ENCODE results near the gene GIMAP5.

The GIMAP5 gene

DNA sequence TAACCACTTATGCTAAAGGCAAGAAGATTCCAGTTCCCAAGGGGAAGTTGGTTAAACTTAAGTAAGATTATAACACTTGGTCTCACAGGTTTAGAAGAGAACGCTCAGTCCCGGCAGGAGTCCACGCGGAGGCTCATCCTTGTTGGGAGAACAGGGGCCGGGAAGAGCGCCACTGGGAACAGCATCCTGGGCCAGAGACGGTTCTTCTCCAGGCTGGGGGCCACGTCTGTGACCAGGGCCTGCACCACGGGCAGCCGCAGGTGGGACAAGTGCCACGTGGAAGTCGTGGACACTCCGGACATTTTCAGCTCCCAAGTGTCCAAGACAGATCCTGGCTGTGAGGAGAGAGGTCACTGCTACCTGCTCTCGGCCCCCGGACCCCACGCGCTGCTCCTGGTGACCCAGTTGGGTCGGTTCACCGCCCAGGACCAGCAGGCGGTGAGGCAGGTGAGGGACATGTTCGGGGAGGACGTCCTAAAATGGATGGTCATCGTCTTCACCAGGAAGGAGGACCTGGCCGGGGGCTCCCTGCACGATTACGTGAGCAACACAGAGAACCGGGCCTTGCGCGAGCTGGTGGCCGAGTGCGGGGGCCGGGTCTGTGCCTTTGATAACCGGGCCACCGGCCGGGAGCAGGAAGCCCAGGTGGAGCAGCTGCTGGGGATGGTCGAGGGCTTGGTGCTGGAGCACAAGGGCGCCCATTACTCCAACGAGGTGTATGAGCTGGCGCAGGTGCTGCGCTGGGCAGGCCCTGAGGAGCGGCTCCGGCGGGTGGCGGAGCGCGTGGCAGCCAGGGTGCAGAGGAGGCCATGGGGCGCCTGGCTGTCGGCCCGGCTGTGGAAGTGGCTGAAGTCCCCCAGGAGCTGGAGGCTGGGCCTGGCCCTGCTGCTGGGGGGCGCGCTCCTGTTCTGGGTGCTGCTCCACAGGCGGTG lies 17.0 kb upstream of the GIMAP5 start:
- peaks cover 0 to 7% of the 10 kb centered on the region in 2 donors for H3K36me3 ChIP-seq (ENCODE audit: control insufficient read depth in 1 of 2, insufficient read depth in 2 of 2, low read length in 2 of 2)
- H3K27me3 ChIP-seq (ENCODE audit: control insufficient read depth in 1 of 2, insufficient read depth in 2 of 2, low read length in 2 of 2): no peaks in the 10 kb centered on the region
- H3K4me1 ChIP-seq (ENCODE audit: control insufficient read depth in 1 of 2, insufficient read depth in 2 of 2, low read length in 2 of 2): no peaks in the 10 kb centered on the region
- no peaks in the 10 kb centered on the region for H3K9me3 ChIP-seq (ENCODE audit: control insufficient read depth in 1 of 2, low read length in 2 of 2)
- no peak overlapping the region for H3K4me3 ChIP-seq (ENCODE audit: low read depth in 1 of 2, low read length in 2 of 2)
- no peak overlapping the region for H3K9ac ChIP-seq (ENCODE audit: low read depth in 1 of 2, low read length in 2 of 2)
- H3K27ac ChIP-seq (ENCODE audit: low read depth, low read length): no peak overlapping the region

GRCh38 chr7:150721970-150722373 lies 15.2 kb upstream of the GIMAP5 start:
- peaks cover 0 to 7% of the 10 kb centered on the region in 2 donors for H3K36me3 ChIP-seq (ENCODE audit: control insufficient read depth in 1 of 2, insufficient read depth in 2 of 2, low read length in 2 of 2)
- no peak overlapping the region for H3K9ac ChIP-seq (ENCODE audit: low read depth in 1 of 2, low read length in 2 of 2)
- no peak overlapping the region for H3K27ac ChIP-seq (ENCODE audit: low read depth, low read length)
- H3K9me3 ChIP-seq (ENCODE audit: control insufficient read depth in 1 of 2, low read length in 2 of 2): no peaks in the 10 kb centered on the region
- H3K27me3 ChIP-seq (ENCODE audit: control insufficient read depth in 1 of 2, insufficient read depth in 2 of 2, low read length in 2 of 2): no peaks in the 10 kb centered on the region
- no peaks in the 10 kb centered on the region for H3K4me1 ChIP-seq (ENCODE audit: control insufficient read depth in 1 of 2, insufficient read depth in 2 of 2, low read length in 2 of 2)
- H3K4me3 ChIP-seq (ENCODE audit: low read depth in 1 of 2, low read length in 2 of 2): no peak overlapping the region

- no peak overlapping the region for H3K9ac ChIP-seq (ENCODE audit: low read depth in 1 of 2, low read length in 2 of 2)
- no peak overlapping the region for H3K4me3 ChIP-seq (ENCODE audit: low read depth in 1 of 2, low read length in 2 of 2)
- H3K27me3 ChIP-seq (ENCODE audit: control insufficient read depth in 1 of 2, insufficient read depth in 2 of 2, low read length in 2 of 2): no peaks in the 10 kb centered on the region
- H3K4me1 ChIP-seq (ENCODE audit: control insufficient read depth in 1 of 2, insufficient read depth in 2 of 2, low read length in 2 of 2): no peaks in the 10 kb centered on the region
- peaks cover 0 to 7% of the 10 kb centered on the region in 2 donors for H3K36me3 ChIP-seq (ENCODE audit: control insufficient read depth in 1 of 2, insufficient read depth in 2 of 2, low read length in 2 of 2)
- H3K27ac ChIP-seq (ENCODE audit: low read depth, low read length): no peak overlapping the region
- H3K9me3 ChIP-seq (ENCODE audit: control insufficient read depth in 1 of 2, low read length in 2 of 2): no peaks in the 10 kb centered on the region
These were observed 14.7 kb upstream of the GIMAP5 start for GRCh38 chr7:150722431-150722931.

DNA sequence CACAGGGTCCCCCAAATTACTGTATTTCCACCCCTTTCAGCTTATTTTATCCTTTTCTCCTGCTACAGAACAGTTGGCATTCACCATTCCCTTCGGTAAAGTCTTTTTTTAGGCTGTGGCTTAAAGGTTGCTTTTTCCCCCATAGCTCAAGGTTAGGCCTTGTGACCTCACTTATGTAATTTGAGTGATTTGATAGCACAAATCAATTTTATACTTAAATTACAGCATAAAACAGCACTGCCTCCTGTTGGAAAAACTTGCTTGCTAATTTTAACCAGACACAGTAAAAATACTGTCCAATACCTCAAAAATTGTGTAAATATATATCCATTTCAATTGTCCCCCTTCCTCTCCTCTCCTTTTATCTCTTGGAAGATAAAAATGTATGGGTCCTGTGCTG lies 13.8 kb upstream of the GIMAP5 start:
- H3K9ac ChIP-seq (ENCODE audit: low read depth in 1 of 2, low read length in 2 of 2): no peak overlapping the region
- peaks cover 0 to 7% of the 10 kb centered on the region in 2 donors for H3K36me3 ChIP-seq (ENCODE audit: control insufficient read depth in 1 of 2, insufficient read depth in 2 of 2, low read length in 2 of 2)
- no peaks in the 10 kb centered on the region for H3K9me3 ChIP-seq (ENCODE audit: control insufficient read depth in 1 of 2, low read length in 2 of 2)
- H3K27ac ChIP-seq (ENCODE audit: low read depth, low read length): no peak overlapping the region
- H3K4me1 ChIP-seq (ENCODE audit: control insufficient read depth in 1 of 2, insufficient read depth in 2 of 2, low read length in 2 of 2): peaks cover 5 to 6% of the 10 kb centered on the region in 2 donors
- no peaks in the 10 kb centered on the region for H3K27me3 ChIP-seq (ENCODE audit: control insufficient read depth in 1 of 2, insufficient read depth in 2 of 2, low read length in 2 of 2)
- no peak overlapping the region for H3K4me3 ChIP-seq (ENCODE audit: low read depth in 1 of 2, low read length in 2 of 2)

DNA sequence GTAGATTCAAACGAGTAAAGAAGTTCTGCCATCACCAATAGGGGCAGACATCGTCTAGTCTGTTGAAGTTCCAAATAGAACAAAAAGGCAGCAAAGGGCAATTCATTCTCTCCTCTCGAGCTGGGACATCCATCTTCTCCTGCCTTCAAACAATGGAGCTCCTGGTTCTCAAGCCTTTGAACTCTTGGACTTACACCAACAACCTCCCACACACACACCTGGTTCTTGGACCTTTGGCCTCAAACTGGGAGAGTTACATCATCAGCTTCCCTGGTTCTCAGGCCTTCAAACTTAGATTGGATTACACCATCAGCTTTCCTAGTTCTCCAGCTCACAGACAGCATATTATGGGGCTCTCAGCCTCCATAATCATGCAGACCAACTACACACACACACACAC lies 9.8 kb upstream of the GIMAP5 start:
- no peaks in the 10 kb centered on the region for H3K27me3 ChIP-seq (ENCODE audit: control insufficient read depth in 1 of 2, insufficient read depth in 2 of 2, low read length in 2 of 2)
- H3K9ac ChIP-seq (ENCODE audit: low read depth in 1 of 2, low read length in 2 of 2): no peak overlapping the region
- H3K4me1 ChIP-seq (ENCODE audit: control insufficient read depth in 1 of 2, insufficient read depth in 2 of 2, low read length in 2 of 2): peaks cover 5 to 6% of the 10 kb centered on the region in 2 donors
- no peaks in the 10 kb centered on the region for H3K36me3 ChIP-seq (ENCODE audit: control insufficient read depth in 1 of 2, insufficient read depth in 2 of 2, low read length in 2 of 2)
- no peak overlapping the region for H3K27ac ChIP-seq (ENCODE audit: low read depth, low read length)
- H3K9me3 ChIP-seq (ENCODE audit: control insufficient read depth in 1 of 2, low read length in 2 of 2): no peaks in the 10 kb centered on the region
- H3K4me3 ChIP-seq (ENCODE audit: low read depth in 1 of 2, low read length in 2 of 2): no peak overlapping the region

GRCh38 chr7:150728011-150728410 lies 9.2 kb upstream of the GIMAP5 start:
- Histone ChIP-seq H3K4me3 (ENCODE audit: low read depth in 1 of 2, low read length in 2 of 2) (no peak overlapping the region), H3K27me3 (ENCODE audit: control insufficient read depth in 1 of 2, insufficient read depth in 2 of 2, low read length in 2 of 2) (no peaks in the 10 kb centered on the region), H3K4me1 (ENCODE audit: control insufficient read depth in 1 of 2, insufficient read depth in 2 of 2, low read length in 2 of 2) (peaks cover 5 to 6% of the 10 kb centered on the region in 2 donors), H3K9me3 (ENCODE audit: control insufficient read depth in 1 of 2, low read length in 2 of 2) (no peaks in the 10 kb centered on the region), H3K27ac (ENCODE audit: low read depth, low read length) (no peak overlapping the region), H3K36me3 (ENCODE audit: control insufficient read depth in 1 of 2, insufficient read depth in 2 of 2, low read length in 2 of 2) (no peaks in the 10 kb centered on the region), H3K9ac (ENCODE audit: low read depth in 1 of 2, low read length in 2 of 2) (no peak overlapping the region)

DNA sequence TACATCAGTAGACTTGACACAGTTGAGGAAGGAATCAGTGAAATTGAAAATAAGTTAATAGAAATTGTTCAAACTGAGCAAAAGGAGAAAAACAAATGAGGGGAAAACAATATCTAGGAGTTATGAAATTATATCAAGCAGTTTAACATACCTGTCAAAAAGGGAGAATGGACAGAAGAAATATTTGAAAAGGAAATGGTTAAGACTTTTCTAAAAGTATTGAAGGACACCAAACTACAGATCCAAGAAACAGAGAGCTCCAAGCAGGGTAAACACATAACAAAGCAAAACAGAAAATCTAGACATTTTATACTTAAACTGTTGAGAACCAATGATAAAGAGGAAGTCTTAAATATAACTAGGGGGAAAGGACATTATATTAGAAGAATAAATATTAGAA lies 8.6 kb upstream of the GIMAP5 start:
- no peaks in the 10 kb centered on the region for H3K9me3 ChIP-seq (ENCODE audit: control insufficient read depth in 1 of 2, low read length in 2 of 2)
- H3K4me3 ChIP-seq (ENCODE audit: low read depth in 1 of 2, low read length in 2 of 2): no peak overlapping the region
- no peaks in the 10 kb centered on the region for H3K36me3 ChIP-seq (ENCODE audit: control insufficient read depth in 1 of 2, insufficient read depth in 2 of 2, low read length in 2 of 2)

GRCh38 chr7:150731916-150732315 lies 5.3 kb upstream of the GIMAP5 start:
- H3K9ac ChIP-seq (ENCODE audit: low read depth in 1 of 2, low read length in 2 of 2): no peak overlapping the region
- peaks cover 6 to 9% of the 10 kb centered on the region in 2 donors for H3K4me1 ChIP-seq (ENCODE audit: control insufficient read depth in 1 of 2, insufficient read depth in 2 of 2, low read length in 2 of 2)
- no peaks in the 10 kb centered on the region for H3K27me3 ChIP-seq (ENCODE audit: control insufficient read depth in 1 of 2, insufficient read depth in 2 of 2, low read length in 2 of 2)
- H3K9me3 ChIP-seq (ENCODE audit: control insufficient read depth in 1 of 2, low read length in 2 of 2): no peaks in the 10 kb centered on the region
- H3K36me3 ChIP-seq (ENCODE audit: control insufficient read depth in 1 of 2, insufficient read depth in 2 of 2, low read length in 2 of 2): no peaks in the 10 kb centered on the region
- no peak overlapping the region for H3K27ac ChIP-seq (ENCODE audit: low read depth, low read length)
- H3K4me3 ChIP-seq (ENCODE audit: low read depth in 1 of 2, low read length in 2 of 2): no peak overlapping the region

More for the DNA sequence above, 8.6 kb upstream of the GIMAP5 start:
- Histone ChIP-seq H3K9ac (ENCODE audit: low read depth in 1 of 2, low read length in 2 of 2) (no peak overlapping the region), H3K4me1 (ENCODE audit: control insufficient read depth in 1 of 2, insufficient read depth in 2 of 2, low read length in 2 of 2) (peaks cover 5 to 6% of the 10 kb centered on the region in 2 donors), H3K27me3 (ENCODE audit: control insufficient read depth in 1 of 2, insufficient read depth in 2 of 2, low read length in 2 of 2) (no peaks in the 10 kb centered on the region), H3K27ac (ENCODE audit: low read depth, low read length) (no peak overlapping the region)

- Histone ChIP-seq H3K27me3 (ENCODE audit: control insufficient read depth in 1 of 2, insufficient read depth in 2 of 2, low read length in 2 of 2) (no peaks in the 10 kb centered on the region), H3K27ac (ENCODE audit: low read depth, low read length) (no peak overlapping the region), H3K36me3 (ENCODE audit: control insufficient read depth in 1 of 2, insufficient read depth in 2 of 2, low read length in 2 of 2) (no peaks in the 10 kb centered on the region), H3K4me1 (ENCODE audit: control insufficient read depth in 1 of 2, insufficient read depth in 2 of 2, low read length in 2 of 2) (peaks cover 2 to 5% of the 10 kb centered on the region in 2 donors), H3K9me3 (ENCODE audit: control insufficient read depth in 1 of 2, low read length in 2 of 2) (no peaks in the 10 kb centered on the region), H3K9ac (ENCODE audit: low read depth in 1 of 2, low read length in 2 of 2) (no peak overlapping the region), H3K4me3 (ENCODE audit: low read depth in 1 of 2, low read length in 2 of 2) (no peak overlapping the region)
These were observed 4.3 kb upstream of the GIMAP5 start for GRCh38 chr7:150732786-150733481.

DNA sequence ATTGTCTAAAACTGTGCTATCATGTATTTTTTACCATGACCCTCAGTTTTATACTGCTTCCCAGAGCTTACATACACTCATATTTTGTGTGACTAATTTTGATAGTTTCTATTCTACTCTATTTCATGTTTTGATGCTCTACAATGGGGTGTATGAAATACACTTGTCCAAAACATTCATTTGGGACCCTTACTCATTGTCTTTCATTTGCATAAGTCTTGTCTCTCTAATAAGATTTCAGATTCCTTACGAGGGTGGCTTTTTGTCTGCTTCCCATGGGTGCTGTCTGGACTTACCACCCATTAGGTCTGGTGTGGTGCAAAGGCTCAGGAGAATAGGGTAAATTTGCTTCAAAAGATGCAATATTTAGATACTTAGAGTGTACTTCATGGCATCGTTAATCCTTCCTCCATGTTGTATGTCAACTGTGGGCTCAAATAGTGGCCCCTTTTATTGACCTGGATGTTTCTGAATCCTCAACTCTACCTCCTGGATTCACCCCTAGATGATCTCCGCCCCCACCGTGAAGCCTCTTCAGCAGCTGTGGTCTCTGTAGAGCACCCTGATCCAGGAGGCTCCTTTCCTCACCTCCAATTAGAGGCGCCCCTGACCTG lies 3.6 kb upstream of the GIMAP5 start:
- H3K9ac ChIP-seq (ENCODE audit: low read depth in 1 of 2, low read length in 2 of 2): no peak overlapping the region
- H3K4me1 ChIP-seq (ENCODE audit: control insufficient read depth in 1 of 2, insufficient read depth in 2 of 2, low read length in 2 of 2): peaks cover 0 to 4% of the 10 kb centered on the region in 2 donors
- H3K27me3 ChIP-seq (ENCODE audit: control insufficient read depth in 1 of 2, insufficient read depth in 2 of 2, low read length in 2 of 2): no peaks in the 10 kb centered on the region
- H3K4me3 ChIP-seq (ENCODE audit: low read depth in 1 of 2, low read length in 2 of 2): no peak overlapping the region
- no peaks in the 10 kb centered on the region for H3K9me3 ChIP-seq (ENCODE audit: control insufficient read depth in 1 of 2, low read length in 2 of 2)
- no peak overlapping the region for H3K27ac ChIP-seq (ENCODE audit: low read depth, low read length)
- H3K36me3 ChIP-seq (ENCODE audit: control insufficient read depth in 1 of 2, insufficient read depth in 2 of 2, low read length in 2 of 2): no peaks in the 10 kb centered on the region

Measured in duodenal mucosa (tissue), 2 donors.